K562 (cell line): Measurements from ENCODE around the gene ST8SIA1. TPM values are rescaled to one million over a fixed set of nuclear protein-coding genes. Genes with fewer than 3 reads are reported as not detected.

Experiments
- ATAC-seq: fragments of 200-7000 bp; cut with Tn5 transposase; 3 replicates; pipeline ENCODE4 v1.9.1; 2020; ENCODE audit warnings: moderate library complexity
- BruUV-seq: library from RNA; stranded (reverse); fragments of 400-500 nt; replicated peaks from 2 replicates; lab custom pipeline; 2021; lab: Mats Ljungman, UMichigan
- CTCF ChIA-PET: fragments of 300-600 bp; formaldehyde crosslinking; extraction: SDS; loops from one replicate; lab custom pipeline; 2021; ENCODE audit warnings: low intra/inter-chr PET ratio; lab: Yijun Ruan, JAX
- POLR2A ChIA-PET: fragments of 300-600, 350-650 bp; sonication (Branson Sonifier 250); formaldehyde crosslinking; extraction: SDS; loops from one replicate; lab custom pipeline; 2021; ENCODE audit warnings: antibody characterized with exemption, inconsistent platforms; lab: Yijun Ruan, JAX
- DNase-seq, 4 experiments: peaks; one replicate each; pipeline versions ENCODE4 v3.0.0 to v3.0.0-alpha.2; 2011 to 2018; ENCODE audit warnings: low spot score in 3 of 4, mixed read lengths in 3 of 4; ENCODE audit errors: extremely low read depth in 1 of 4
- FAIRE-seq: peaks from 2 replicates; lab custom pipeline; 2011; peaks lifted over from hg19 to GRCh38; lab: Jason Lieb, UNC
- H2AFZ ChIP-seq: 2 replicates; pipeline ENCODE4 v1.6.0; 2011; ENCODE audit warnings: low read depth, low read length, control low read depth, inconsistent platforms
- H3K27ac ChIP-seq: fragments of 200-600 bp; 3 replicates; pipeline ENCODE4 v1.8.0; 2011; ENCODE audit warnings: low read depth, mild to moderate bottlenecking, control low read depth, inconsistent platforms, low read length, moderate library complexity, mixed read lengths; ENCODE audit errors: extremely low read depth
- H3K27me3 ChIP-seq, 2 experiments: fragments of 300-600 bp in 1 of 2; 2 replicates in 1 of 2; 3 replicates in 1 of 2; pipeline versions ENCODE4 v1.6.0 to v1.8.0; 2011; ENCODE audit warnings: inconsistent platforms in 2 of 2, low read length in 2 of 2, mild to moderate bottlenecking in 1 of 2, mixed read lengths in 1 of 2, moderate library complexity in 1 of 2; ENCODE audit not compliant: control insufficient read depth in 2 of 2, insufficient read depth in 2 of 2
- H3K36me3 ChIP-seq: fragments of 300-600 bp; 3 replicates; pipeline ENCODE4 v1.8.0; 2011; ENCODE audit warnings: mild to moderate bottlenecking, low read length, inconsistent platforms; ENCODE audit not compliant: control insufficient read depth, insufficient read depth
- H3K4me1 ChIP-seq, 2 experiments: fragments of 200-600 bp in 1 of 2; replicated peaks in 1 of 2; 2 replicates in 1 of 2; 3 replicates in 1 of 2; pipeline versions ENCODE4 v1.5.1 to v1.8.0; 2011; ENCODE audit warnings: inconsistent platforms in 2 of 2, low read length in 2 of 2, mild to moderate bottlenecking in 1 of 2, mixed read lengths in 1 of 2, moderate library complexity in 1 of 2; ENCODE audit not compliant: control insufficient read depth in 2 of 2, insufficient read depth in 2 of 2
- H3K4me2 ChIP-seq: 2 replicates; pipeline ENCODE4 v1.6.1; 2011; ENCODE audit warnings: low read length, control low read depth, inconsistent platforms, mixed read lengths; ENCODE audit not compliant: insufficient read depth
- H3K4me3 ChIP-seq: fragments of 200-600 bp; sonication (generic), shearing (Covaris generic); 2 replicates; pipeline ENCODE4 v1.5.1; 2016; ENCODE audit warnings: control low read depth, inconsistent platforms
- H3K79me2 ChIP-seq: fragments of 200-600 bp; 3 replicates; pipeline ENCODE4 v1.8.0; 2011; ENCODE audit warnings: low read length, inconsistent platforms; ENCODE audit not compliant: control insufficient read depth, insufficient read depth
- H3K9ac ChIP-seq, 2 experiments: 2 replicates each; pipeline versions ENCODE4 v1.6.0 to v1.6.1; 2011; ENCODE audit warnings: low read depth in 2 of 2, low read length in 2 of 2, control low read depth in 1 of 2, inconsistent platforms in 1 of 2, mild to moderate bottlenecking in 1 of 2, mixed read lengths in 1 of 2; ENCODE audit not compliant: insufficient read depth in 1 of 2
- H3K9me1 ChIP-seq: one replicate; pipeline ENCODE4 v1.6.0; 2011; ENCODE audit warnings: inconsistent platforms, mild to moderate bottlenecking, low read length, moderate library complexity; ENCODE audit not compliant: control insufficient read depth, insufficient read depth
- H3K9me3 ChIP-seq: replicated peaks from 2 replicates; pipeline ENCODE4 v1.5.1; 2011; ENCODE audit warnings: low read depth, low read length, inconsistent platforms; ENCODE audit not compliant: control insufficient read depth, insufficient read depth
- H4K20me1 ChIP-seq: replicated peaks from 2 replicates; pipeline ENCODE4 v1.6.1; 2011; ENCODE audit warnings: low read length, inconsistent platforms, mixed read lengths; ENCODE audit not compliant: control insufficient read depth, insufficient read depth
- SNIP1 ChIP-seq: fragments of 450-650 bp; IDR thresholded peaks from 2 replicates; pipeline ENCODE4 v1.7.1; 2017; ENCODE audit warnings: low read depth, mild to moderate bottlenecking
- ZNF609 ChIP-seq: sonication (generic); formaldehyde crosslinking; IDR thresholded peaks from 2 replicates; pipeline ENCODE4 v1.8.1; 2023; ENCODE audit warnings: missing genetic modification reagents, mild to moderate bottlenecking, borderline replicate concordance
- in situ Hi-C: fragments of 300-500 bp; cut with MboI; formaldehyde crosslinking; loops from 4 replicates; pipeline ENCODE4 v1.15.0; 2018; ENCODE audit warnings: inconsistent platforms, mixed read lengths
- intact Hi-C: fragments of 100-400 bp; cut with micrococcal nuclease; formaldehyde crosslinking; loops from 2 replicates; pipeline ENCODE4 v1.14.2; 2022
- polyA plus RNA-seq, 8 experiments: library from polyadenylated mRNA; depleted of rRNA in 4 of 8; stranded (reverse) in 5 of 8; unstranded in 3 of 8; fragments of >200 nt; fragmentation: Nextera tagmentation in 2 of 8; fragmentation: Illumina TruSeq in 1 of 8; extraction: Ambion mirVana in 2 of 8; extraction: Trizol in 1 of 8; gene quantifications; 2 replicates each; pipeline versions ENCODE4 v1.2.1 to v1.2.3, GENCODE V29; 2011 to 2014; ENCODE audit warnings: inconsistent platforms in 1 of 8, missing spikeins in 1 of 8
- total RNA-seq, 7 experiments: library from RNA; depleted of rRNA in 6 of 7; stranded (reverse); fragments of >200 nt in 6 of 7; fragmentation: Illumina TruSeq in 2 of 7; extraction: Trizol in 2 of 7; gene quantifications; 2 replicates each; pipeline versions ENCODE4 v1.2.1 to v1.2.3, GENCODE V29; 2011 to 2021; ENCODE audit warnings: low replicate concordance in 1 of 7
- TF ChIP-seq, protein P1 (sequence below): fragments of 450-650 bp; formaldehyde crosslinking; IDR thresholded peaks from 2 replicates; pipeline ENCODE4 v1.4.0; 2020; ENCODE audit warnings: mild to moderate bottlenecking, mixed read lengths
- TF ChIP-seq, protein P2 (sequence below), 2 experiments: fragments of 450-650 bp; IDR thresholded peaks; 2 replicates each; pipeline ENCODE4 v1.6.1; 2016; ENCODE audit warnings: mild to moderate bottlenecking in 2 of 2, borderline replicate concordance in 1 of 2, low read depth in 1 of 2, moderate library complexity in 1 of 2

The ST8SIA1 gene
- total and polyA plus RNA-seq, 9 of the 15 experiments (the other 6 are each of a cell fraction or from before 2014, with no cell fraction given), result 0.86 to 26.3 (median 4.3) TPM

- H2AFZ ChIP-seq, result no peak overlapping the region
- in situ Hi-C loops, result no loop called here
- ATAC-seq (no peak), FAIRE-seq (no peak), DNase-seq (no peak)
- H3K27ac ChIP-seq, result no peak overlapping the region
- no peak overlapping the region for H3K4me2 ChIP-seq
- no peaks in the 10 kb centered on the region for H3K4me1 ChIP-seq
- no peaks in the 10 kb centered on the region for H3K36me3 ChIP-seq
- no peaks in the 10 kb centered on the region for H3K9me1 ChIP-seq
- H4K20me1 ChIP-seq, result no peaks in the 10 kb centered on the region
- H3K9ac ChIP-seq, result no peak overlapping the region
- H3K4me3 ChIP-seq, result no peak overlapping the region
- intact Hi-C loops, result no loop called here
- no peaks in the 10 kb centered on the region for H3K79me2 ChIP-seq
- BruUV-seq, result no TSS peak
- CTCF ChIA-PET, result no interaction called here
- no peaks in the 10 kb centered on the region for H3K27me3 ChIP-seq
- POLR2A ChIA-PET, result no interaction called here
- H3K9me3 ChIP-seq, result no peaks in the 10 kb centered on the region
- TF ChIP-seq SNIP1 (no peak), ZNF609 (CRISPR knock-in tag) (no peak)
- TF ChIP-seq, protein P1, sequence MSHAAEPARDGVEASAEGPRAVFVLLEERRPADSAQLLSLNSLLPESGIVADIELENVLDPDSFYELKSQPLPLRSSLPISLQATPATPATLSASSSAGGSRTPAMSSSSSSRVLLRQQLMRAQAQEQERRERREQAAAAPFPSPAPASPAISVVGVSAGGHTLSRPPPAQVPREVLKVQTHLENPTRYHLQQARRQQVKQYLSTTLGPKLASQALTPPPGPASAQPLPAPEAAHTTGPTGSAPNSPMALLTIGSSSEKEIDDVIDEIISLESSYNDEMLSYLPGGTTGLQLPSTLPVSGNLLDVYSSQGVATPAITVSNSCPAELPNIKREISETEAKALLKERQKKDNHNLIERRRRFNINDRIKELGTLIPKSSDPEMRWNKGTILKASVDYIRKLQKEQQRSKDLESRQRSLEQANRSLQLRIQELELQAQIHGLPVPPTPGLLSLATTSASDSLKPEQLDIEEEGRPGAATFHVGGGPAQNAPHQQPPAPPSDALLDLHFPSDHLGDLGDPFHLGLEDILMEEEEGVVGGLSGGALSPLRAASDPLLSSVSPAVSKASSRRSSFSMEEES (CRISPR knock-in tag), result no peak
- TF ChIP-seq, protein P2, sequence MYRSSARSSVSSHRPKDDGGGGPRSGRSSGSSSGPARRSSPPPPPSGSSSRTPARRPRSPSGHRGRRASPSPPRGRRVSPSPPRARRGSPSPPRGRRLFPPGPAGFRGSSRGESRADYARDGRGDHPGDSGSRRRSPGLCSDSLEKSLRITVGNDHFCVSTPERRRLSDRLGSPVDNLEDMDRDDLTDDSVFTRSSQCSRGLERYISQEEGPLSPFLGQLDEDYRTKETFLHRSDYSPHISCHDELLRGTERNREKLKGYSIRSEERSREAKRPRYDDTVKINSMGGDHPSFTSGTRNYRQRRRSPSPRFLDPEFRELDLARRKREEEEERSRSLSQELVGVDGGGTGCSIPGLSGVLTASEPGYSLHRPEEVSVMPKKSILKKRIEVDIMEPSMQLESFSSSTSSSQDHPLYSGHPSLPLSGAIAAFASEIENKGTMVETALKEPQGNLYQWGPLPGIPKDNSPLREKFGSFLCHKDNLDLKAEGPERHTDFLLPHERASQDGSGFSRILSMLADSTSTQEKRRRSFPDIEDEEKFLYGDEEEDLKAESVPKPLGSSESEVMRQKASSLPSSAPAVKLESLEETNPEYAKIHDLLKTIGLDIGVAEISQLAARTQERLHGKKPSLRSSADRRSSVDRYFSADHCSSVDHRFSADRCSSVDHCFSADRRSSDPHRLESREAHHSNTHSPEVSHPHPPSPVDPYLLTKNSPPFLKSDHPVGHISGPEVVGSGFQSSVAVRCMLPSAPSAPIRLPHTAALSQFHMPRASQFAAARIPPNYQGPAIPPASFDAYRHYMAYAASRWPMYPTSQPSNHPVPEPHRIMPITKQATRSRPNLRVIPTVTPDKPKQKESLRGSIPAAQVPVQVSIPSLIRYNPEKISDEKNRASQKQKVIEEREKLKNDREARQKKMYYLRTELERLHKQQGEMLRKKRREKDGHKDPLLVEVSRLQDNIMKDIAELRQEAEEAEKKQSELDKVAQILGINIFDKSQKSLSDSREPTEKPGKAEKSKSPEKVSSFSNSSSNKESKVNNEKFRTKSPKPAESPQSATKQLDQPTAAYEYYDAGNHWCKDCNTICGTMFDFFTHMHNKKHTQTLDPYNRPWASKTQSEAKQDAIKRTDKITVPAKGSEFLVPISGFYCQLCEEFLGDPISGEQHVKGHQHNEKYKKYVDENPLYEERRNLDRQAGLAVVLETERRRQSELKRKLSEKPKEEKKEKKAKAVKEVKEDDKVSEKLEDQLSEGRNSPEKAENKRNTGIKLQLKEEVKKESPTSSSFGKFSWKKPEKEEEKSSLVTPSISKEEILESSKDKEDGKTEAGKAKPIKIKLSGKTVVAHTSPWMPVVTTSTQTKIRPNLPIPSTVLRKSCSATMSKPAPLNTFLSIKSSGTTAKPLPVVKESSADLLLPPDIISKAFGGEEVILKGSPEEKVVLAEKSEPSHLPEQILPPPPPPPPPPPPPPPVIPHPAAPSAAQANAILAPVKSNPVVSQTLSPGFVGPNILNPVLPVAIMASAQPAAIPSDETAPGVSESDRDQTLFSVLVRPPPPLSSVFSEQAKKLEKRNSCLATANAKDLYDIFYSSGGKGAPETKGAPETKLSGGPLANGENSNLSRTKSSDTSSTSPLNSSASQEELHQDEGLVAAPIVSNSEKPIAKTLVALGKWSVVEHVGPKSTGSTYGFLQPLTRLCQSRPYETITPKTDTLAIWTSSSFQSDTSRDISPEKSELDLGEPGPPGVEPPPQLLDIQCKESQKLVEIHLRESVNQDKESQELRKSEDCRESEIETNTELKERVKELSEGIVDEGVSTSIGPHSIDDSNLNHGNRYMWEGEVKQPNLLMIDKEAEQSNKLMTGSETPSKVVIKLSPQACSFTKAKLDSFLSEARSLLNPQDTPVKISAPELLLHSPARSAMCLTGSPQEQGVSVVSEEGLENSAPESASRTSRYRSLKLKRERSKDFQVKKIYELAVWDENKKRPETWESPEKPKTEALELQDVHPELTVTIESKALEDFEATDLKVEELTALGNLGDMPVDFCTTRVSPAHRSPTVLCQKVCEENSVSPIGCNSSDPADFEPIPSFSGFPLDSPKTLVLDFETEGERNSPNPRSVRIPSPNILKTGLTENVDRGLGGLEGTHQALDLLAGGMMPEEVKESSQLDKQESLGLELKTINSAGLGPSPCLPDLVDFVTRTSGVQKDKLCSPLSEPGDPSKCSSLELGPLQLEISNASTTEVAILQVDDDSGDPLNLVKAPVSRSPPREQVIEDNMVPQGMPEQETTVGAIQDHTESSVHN (IDR thresholded peaks at IDR 0.05; ENCODE audit: borderline replicate concordance in 1 of 2, low read depth in 1 of 2), result no peak
Observed at GRCh38 chr12:22209422-22209821, 125.1 kb downstream of the ST8SIA1 start.
